Activated CD8-positive, alpha-beta T cell treated with anti-CD3 and anti-CD28 coated beads, Interleukin-2, amount 10 ng/mL, durations not matched to agents 7 days and 5 days (primary cell): ENCODE data around the gene RIMBP2. TPM values are rescaled to one million over a fixed set of nuclear protein-coding genes. Genes with fewer than 3 reads are reported as not detected.

ENCODE experiments used
- ATAC-seq: fragments of 150-1000 bp; cut with Tn5 transposase; one replicate; pipeline ENCODE4 v1.10.0; 2021; ENCODE audit warnings: moderate library complexity
- CTCF ChIA-PET: fragments of 350-600 bp; sonication (Branson Sonifier 250); formaldehyde crosslinking; loops from one replicate; lab custom pipeline; 2021; ENCODE audit warnings: antibody characterized with exemption; lab: Charles Lee
- POLR2A ChIA-PET: fragments of 350-600 bp; sonication (Branson Sonifier 250); formaldehyde crosslinking; loops from one replicate; lab custom pipeline; 2021; ENCODE audit warnings: antibody characterized with exemption; lab: Charles Lee
- DNase-seq: peaks from one replicate; pipeline ENCODE4 v3.0.0-alpha.2; 2020
- H3K27ac Mint-ChIP-seq: one replicate; pipeline ENCODE4 v1.8.0; 2021; ENCODE audit warnings: mild to moderate bottlenecking, mixed read lengths
- H3K27me3 Mint-ChIP-seq: one replicate; pipeline ENCODE4 v1.8.0; 2021; ENCODE audit warnings: low read depth, mixed read lengths
- H3K36me3 Mint-ChIP-seq: one replicate; pipeline ENCODE4 v1.8.0; 2021; ENCODE audit warnings: low read depth, mixed read lengths
- H3K4me1 Mint-ChIP-seq: one replicate; pipeline ENCODE4 v1.8.0; 2021; ENCODE audit warnings: low read depth, mixed read lengths
- H3K4me3 Mint-ChIP-seq: one replicate; pipeline ENCODE4 v1.8.0; 2021; ENCODE audit warnings: mild to moderate bottlenecking, mixed read lengths
- H3K9me3 Mint-ChIP-seq: one replicate; pipeline ENCODE4 v1.8.0; 2022; ENCODE audit warnings: mixed read lengths; ENCODE audit not compliant: insufficient read depth
- total RNA-seq, 2 experiments: library from RNA; stranded (reverse); gene quantifications; one replicate each; pipeline ENCODE4 v1.2.3, GENCODE V29; 2021

The RIMBP2 gene
- total RNA-seq, 2 experiments from 2014 or later: not detected

GRCh38 chr12:130446846-130447654, 269.0 kb downstream of the RIMBP2 start:
- DNase-seq (no peak), ATAC-seq (no peak)
- no peaks in the 10 kb centered on the region for H3K9me3 Mint-ChIP-seq
- ChIA-PET POLR2A (no interaction called here), CTCF (no interaction called here)
- no peak overlapping the region for H3K4me3 Mint-ChIP-seq
- no peaks in the 10 kb centered on the region for H3K36me3 Mint-ChIP-seq
- H3K27me3 Mint-ChIP-seq: no peaks in the 10 kb centered on the region
- no peaks in the 10 kb centered on the region for H3K4me1 Mint-ChIP-seq
- no peak overlapping the region for H3K27ac Mint-ChIP-seq

DNA sequence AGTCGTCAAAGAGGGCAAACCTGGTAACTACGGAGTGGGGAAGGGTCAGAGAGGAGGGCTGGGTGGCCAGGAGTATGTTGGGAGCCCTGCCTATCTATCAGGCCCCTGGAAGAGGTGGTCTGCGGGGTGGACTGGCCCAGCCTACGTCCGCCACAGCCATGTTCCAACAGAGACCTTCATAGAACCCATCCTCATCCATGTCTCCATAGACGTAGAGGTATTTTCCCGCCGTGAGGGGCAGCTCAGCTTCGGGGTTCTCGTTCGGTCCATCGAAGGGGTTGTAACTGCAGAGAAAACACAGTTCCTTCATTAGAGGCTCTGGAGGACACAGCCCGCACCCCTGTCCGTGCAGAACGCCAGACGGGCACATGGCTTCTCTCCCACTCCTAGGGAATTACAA, 271.1 kb downstream of the RIMBP2 start:
- ChIA-PET POLR2A (no interaction called here), CTCF (no interaction called here)
- H3K36me3 Mint-ChIP-seq: no peaks in the 10 kb centered on the region
- no peak overlapping the region for H3K4me3 Mint-ChIP-seq
- H3K9me3 Mint-ChIP-seq: peaks cover 6% of the 10 kb centered on the region
- ATAC-seq (no peak), DNase-seq (no peak)
- H3K4me1 Mint-ChIP-seq: no peaks in the 10 kb centered on the region
- H3K27ac Mint-ChIP-seq: no peak overlapping the region
- H3K27me3 Mint-ChIP-seq: no peaks in the 10 kb centered on the region

DNA sequence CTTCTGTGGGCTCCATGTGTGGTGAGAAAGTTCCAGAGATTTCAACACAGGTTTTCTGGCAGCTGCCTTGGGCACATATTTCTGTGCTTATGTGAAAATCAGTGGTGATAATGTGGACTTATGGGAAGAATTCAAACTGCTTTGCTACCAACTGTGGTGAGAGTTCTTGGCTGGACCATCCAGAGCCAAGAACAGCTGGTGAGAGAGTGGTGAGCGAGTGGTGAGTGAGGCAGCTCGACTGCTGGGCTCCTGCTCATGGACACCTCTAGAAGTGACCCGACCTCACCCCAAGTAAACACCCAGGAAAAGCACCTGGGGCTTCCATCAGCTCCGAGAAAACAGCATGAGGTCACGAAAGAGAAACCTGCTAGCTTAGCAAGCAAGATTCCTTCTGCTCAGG, 272.0 kb downstream of the RIMBP2 start:
- Mint-ChIP-seq H3K4me3 (no peak overlapping the region), H3K27ac (no peak overlapping the region), H3K9me3 (peaks cover 6% of the 10 kb centered on the region), H3K36me3 (no peaks in the 10 kb centered on the region), H3K4me1 (no peaks in the 10 kb centered on the region), H3K27me3 (no peaks in the 10 kb centered on the region)
- ChIA-PET CTCF (no interaction called here), POLR2A (no interaction called here)
- ATAC-seq: no peak
- DNase-seq: no peak

DNA sequence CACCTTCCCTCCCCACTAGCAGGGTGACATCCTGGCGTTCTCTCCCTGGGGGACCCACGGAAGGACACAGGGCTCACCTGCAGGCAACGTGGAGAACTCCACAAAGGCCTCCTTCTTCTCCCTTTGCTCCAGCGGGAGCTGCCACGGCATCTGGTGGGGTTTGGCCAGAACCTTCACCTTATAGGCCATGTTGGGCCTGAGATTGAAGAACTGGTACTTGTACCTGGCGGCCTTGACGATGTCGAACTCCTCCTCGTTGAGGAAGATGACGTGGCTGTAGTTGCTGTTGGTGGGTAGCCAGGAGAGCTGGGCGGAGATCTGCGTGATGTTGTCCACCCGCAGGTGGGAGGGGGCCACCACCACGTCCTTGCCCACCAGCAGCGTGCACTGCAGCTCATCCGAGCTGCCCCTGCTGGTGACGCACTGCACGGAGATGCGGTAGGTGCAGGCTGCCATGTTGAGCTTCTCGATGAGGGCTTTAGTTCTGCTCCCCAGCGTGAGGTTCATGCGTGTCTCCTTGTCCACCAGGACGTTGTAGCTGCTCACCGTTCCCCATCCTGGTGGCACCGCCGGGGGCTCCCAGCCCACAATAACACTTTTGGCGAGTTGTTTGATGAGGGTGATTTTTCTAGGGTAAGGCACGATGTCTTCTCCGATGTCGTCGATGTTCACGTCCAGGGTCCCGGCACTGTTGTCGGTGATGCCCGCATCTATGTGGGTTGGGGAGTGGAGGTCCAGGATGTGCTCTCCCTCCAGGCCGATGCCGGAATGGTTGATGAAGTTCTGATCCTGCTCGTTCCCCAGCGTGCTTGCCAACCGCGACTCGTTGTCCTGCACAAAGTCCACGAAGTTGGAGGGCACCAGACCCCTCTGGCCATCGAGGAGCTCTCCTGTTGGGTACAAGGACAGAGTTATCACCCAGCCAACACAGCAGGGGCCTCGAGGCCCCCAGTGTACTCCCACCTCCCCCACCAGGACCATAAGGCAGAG, 274.0 kb downstream of the RIMBP2 start:
- Mint-ChIP-seq H3K4me1 (no peaks in the 10 kb centered on the region), H3K36me3 (no peaks in the 10 kb centered on the region), H3K9me3 (peaks cover 6% of the 10 kb centered on the region), H3K27me3 (no peaks in the 10 kb centered on the region), H3K4me3 (no peak overlapping the region), H3K27ac (no peak overlapping the region)
- ATAC-seq (no peak), DNase-seq (no peak)
- ChIA-PET CTCF (no interaction called here), POLR2A (no interaction called here)

DNA sequence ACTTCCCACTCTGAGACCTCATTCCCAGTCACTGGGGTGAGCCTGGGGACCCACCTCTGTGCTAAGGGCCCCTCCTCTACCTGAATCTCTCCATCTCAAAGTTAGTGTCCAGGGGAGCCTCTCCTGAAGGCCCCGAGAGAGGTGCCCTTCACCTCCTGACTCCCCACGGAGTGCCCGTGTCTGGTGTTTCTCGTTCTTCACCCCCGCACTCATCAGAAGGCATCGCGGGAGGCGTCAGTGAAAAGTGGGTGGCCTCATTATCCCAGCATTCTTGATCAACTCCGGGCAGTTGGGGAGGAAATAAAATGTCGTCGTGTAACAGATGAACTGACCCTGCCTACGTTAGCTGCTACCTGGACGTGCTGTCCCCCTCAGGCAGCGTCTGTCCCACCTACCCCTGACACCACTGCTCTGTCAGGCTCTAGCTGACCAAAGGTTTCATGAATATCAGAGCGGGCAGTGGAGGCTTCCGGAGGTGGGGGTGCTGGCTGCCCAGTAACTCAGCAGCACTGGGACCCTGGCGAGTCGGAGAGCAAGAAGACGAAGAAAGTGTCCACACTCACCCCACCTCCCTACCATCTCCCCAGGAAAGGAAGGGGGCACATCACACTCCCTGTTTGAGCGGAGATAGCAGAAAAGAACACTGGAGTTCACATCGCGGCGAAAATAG, 275.6 kb downstream of the RIMBP2 start:
- H3K9me3 Mint-ChIP-seq: peaks cover 6% of the 10 kb centered on the region
- no peak overlapping the region for H3K4me3 Mint-ChIP-seq
- H3K4me1 Mint-ChIP-seq: no peaks in the 10 kb centered on the region
- ChIA-PET POLR2A (no interaction called here), CTCF (no interaction called here)
- no peak overlapping the region for H3K27ac Mint-ChIP-seq
- H3K27me3 Mint-ChIP-seq: no peaks in the 10 kb centered on the region
- ATAC-seq (no peak), DNase-seq (no peak)
- no peaks in the 10 kb centered on the region for H3K36me3 Mint-ChIP-seq

GRCh38 chr12:130439250-130439649, 276.8 kb downstream of the RIMBP2 start:
- Mint-ChIP-seq H3K9me3 (peaks cover 6% of the 10 kb centered on the region), H3K27me3 (no peaks in the 10 kb centered on the region), H3K4me3 (no peak overlapping the region), H3K4me1 (no peaks in the 10 kb centered on the region), H3K27ac (no peak overlapping the region), H3K36me3 (no peaks in the 10 kb centered on the region)
- ChIA-PET CTCF (no interaction called here), POLR2A (no interaction called here)
- no peak for ATAC-seq
- no peak for DNase-seq

DNA sequence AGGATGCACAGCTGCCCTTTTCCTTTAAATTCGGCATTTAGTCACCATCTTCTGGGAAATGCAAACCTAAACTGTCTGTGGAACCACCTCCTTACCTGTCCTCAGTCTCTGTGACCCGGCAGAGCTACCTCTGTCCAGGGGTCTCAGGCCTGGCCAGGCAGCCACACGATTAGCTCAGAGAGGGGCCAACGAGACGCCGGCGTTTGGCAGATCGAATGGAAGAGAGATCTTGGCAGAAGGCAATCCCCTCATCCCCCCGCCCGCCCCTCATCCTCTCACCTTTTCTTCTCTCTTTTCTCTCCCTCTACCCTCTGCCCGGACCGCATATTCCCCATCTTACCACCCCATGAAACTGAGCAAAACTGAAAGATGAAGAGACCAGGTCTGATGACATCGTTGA, 277.4 kb downstream of the RIMBP2 start:
- no peak for ATAC-seq
- peaks cover 6% of the 10 kb centered on the region for H3K9me3 Mint-ChIP-seq
- CTCF ChIA-PET: no interaction called here
- POLR2A ChIA-PET: no interaction called here
- H3K4me3 Mint-ChIP-seq: no peak overlapping the region
- no peaks in the 10 kb centered on the region for H3K27me3 Mint-ChIP-seq
- H3K27ac Mint-ChIP-seq: no peak overlapping the region
- no peaks in the 10 kb centered on the region for H3K36me3 Mint-ChIP-seq
- no peaks in the 10 kb centered on the region for H3K4me1 Mint-ChIP-seq
- no peak for DNase-seq

DNA sequence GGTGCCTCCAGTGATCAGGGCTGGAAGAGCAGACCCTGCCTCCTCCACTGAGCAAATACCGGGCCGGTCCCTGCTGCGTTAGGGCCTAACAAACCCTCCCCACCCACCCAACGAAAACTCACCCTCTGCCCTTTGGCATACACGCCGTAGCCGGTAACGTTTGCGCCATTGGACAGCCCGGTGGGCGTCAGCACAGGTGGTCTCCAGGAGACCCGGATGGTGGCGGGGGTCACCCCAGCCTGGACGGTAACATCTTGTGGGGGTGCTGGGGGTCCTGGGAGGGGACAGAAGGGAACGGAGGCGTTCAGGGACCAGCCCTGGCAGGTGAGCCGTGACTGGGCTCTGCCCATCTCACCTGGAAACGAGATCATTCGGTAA, 277.9 kb downstream of the RIMBP2 start:
- H3K27me3 Mint-ChIP-seq: no peaks in the 10 kb centered on the region
- POLR2A ChIA-PET: no interaction called here

DNA sequence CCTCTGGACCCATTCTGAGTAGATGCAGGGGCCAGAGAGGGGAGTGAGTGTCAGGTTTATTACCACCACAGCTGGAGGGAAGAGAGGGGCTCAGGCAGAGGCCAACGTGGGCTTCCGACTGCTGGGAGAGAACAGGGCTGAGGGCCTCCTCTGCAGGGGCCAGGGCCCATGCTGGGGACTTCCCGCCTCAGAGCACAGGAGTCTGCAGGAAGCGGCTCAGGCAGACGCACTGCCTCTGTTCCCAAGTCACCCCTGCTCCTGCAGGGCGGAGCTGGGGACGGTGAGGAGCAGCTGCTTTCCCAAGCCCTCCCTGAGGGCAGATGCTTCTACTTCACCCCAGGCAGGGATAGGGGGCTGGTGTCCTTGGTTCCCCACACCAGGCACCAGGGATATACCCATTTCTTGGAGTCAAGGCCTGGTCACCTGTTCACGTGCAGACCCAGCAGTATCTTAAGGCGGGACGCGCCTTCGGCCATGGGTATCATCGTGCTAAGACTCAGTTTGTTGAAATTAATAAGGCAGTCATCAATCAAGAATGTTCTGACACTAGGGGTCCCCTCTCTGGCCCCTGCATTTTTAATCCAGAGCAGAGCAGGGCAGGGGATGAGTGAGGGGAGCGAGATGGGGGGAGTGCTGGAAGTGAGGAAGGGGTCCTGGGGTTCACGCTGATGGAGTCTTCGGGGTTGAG, 278.4 kb downstream of the RIMBP2 start:
- DNase-seq: no peak
- ChIA-PET POLR2A (no interaction called here), CTCF (no interaction called here)
- Mint-ChIP-seq H3K36me3 (no peaks in the 10 kb centered on the region), H3K27ac (no peak overlapping the region), H3K27me3 (no peaks in the 10 kb centered on the region), H3K4me1 (no peaks in the 10 kb centered on the region), H3K4me3 (no peak overlapping the region), H3K9me3 (peaks cover 6% of the 10 kb centered on the region)
- ATAC-seq: no peak

More for the DNA sequence above, 277.9 kb downstream of the RIMBP2 start:
- no peak for DNase-seq
- H3K36me3 Mint-ChIP-seq: no peaks in the 10 kb centered on the region
- no peaks in the 10 kb centered on the region for H3K4me1 Mint-ChIP-seq
- peaks cover 6% of the 10 kb centered on the region for H3K9me3 Mint-ChIP-seq
- no peak overlapping the region for H3K27ac Mint-ChIP-seq
- CTCF ChIA-PET: no interaction called here
- H3K4me3 Mint-ChIP-seq: no peak overlapping the region
- ATAC-seq: no peak

GRCh38 chr12:130436741-130437501, 279.2 kb downstream of the RIMBP2 start:
- no peaks in the 10 kb centered on the region for H3K4me1 Mint-ChIP-seq
- DNase-seq (no peak), ATAC-seq (no peak)
- H3K27me3 Mint-ChIP-seq: no peaks in the 10 kb centered on the region
- H3K4me3 Mint-ChIP-seq: no peak overlapping the region
- POLR2A ChIA-PET: no interaction called here
- H3K9me3 Mint-ChIP-seq: peaks cover 6% of the 10 kb centered on the region
- no peak overlapping the region for H3K27ac Mint-ChIP-seq
- CTCF ChIA-PET: no interaction called here
- H3K36me3 Mint-ChIP-seq: no peaks in the 10 kb centered on the region

DNA sequence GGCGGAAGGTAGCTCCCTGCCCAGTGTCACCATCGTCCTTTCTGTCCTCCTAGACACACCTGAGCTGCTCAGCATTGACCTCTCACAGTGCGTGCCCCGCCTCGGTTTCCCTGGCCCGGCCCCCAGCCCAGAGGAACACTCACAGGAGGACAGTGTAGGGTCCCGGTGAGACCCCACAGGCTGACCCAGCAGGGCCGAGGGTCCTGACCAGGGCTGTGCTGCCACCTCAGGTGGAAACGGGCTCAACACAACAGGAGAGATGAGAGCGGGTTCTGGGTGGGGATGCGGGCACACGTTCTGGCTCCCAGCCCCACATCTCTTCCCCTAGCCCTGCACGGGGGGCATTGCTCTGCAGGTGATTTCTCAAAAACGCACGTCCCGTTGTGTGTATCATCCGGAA, 280.3 kb downstream of the RIMBP2 start:
- DNase-seq: no peak
- Mint-ChIP-seq H3K36me3 (no peaks in the 10 kb centered on the region), H3K9me3 (peaks cover 6% of the 10 kb centered on the region), H3K27me3 (no peaks in the 10 kb centered on the region), H3K27ac (no peak overlapping the region), H3K4me1 (no peaks in the 10 kb centered on the region), H3K4me3 (no peak overlapping the region)
- CTCF ChIA-PET: no interaction called here
- POLR2A ChIA-PET: no interaction called here
- ATAC-seq: no peak
